Stimulated activated CD4-positive, alpha-beta T cell treated with anti-CD3 and anti-CD28 coated beads, Interleukin-12 subunit alpha, Interleukin-12 subunit beta, amount 100 ng/mL, for 24 hours (primary cell): ENCODE data around the gene STAMBP.
"Not testable (repeated sequence)": the region's sequence is repeated elsewhere in the genome, so short reads cannot be mapped to it uniquely, and the experiment has no call there.

Experiments
- DNase-seq, 2 experiments: peaks; one replicate each; pipeline ENCODE4 v3.0.0-alpha.2; 2020; ENCODE audit warnings: low read depth in 2 of 2

STAMBP gene

GRCh38 chr2:73887596-73888353 lies 59.0 kb downstream of the STAMBP start:
- DNase-seq = not testable (repeated sequence)

- DNase-seq = no peak
These were observed 59.6 kb downstream of the STAMBP start for GRCh38 chr2:73888388-73888787.

DNA sequence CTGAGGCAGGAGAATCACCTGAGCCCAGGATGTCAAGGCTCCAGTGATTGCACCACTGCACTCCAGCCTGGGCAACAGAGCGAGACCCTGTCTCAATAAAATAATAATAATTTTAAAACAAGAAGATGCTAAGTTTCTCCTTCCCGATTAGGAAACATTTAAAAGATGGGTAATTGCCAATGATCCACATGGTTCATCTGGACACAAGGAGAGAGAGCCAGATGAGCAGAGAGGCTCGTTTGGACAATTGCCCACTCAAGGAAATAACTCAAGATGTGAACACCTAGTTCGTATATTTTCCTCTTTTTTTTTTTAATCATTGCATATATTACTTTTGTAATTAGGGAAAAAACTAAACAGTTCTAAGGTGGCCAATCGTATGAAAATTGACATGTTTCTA lies 60.4 kb downstream of the STAMBP start:
- DNase-seq = no peak

GRCh38 chr2:73890301-73891092 lies 61.7 kb downstream of the STAMBP start:
- no peak for DNase-seq

DNA sequence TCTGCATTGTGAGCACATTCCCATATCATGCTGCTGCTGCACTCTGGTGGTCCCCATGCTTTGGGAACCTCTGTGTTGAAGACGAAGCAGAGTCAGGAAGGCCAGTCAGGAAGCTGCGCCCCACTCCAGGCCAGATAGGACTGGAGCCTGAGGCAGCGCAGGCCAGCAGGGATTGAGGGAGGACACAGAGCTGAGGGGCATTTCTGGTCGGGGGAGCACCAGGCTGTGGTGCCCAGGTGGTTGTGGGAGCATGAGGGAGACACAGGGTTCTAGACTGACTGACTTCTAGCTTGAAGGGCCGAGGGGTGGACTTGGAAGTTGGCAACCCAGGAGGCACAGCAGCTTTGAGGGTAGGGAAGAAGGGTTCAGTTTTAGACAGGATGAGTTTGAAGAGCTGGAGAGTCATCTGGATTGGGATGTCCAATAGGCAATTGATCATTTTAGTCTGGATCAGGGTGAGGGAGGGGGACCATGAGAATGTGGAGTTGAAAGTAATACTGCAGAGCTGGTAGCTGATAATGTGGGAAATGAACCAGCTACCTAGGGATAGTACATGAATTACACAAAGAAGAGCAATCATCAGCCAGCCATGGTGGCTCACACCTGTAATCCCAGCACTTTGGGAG lies 62.6 kb downstream of the STAMBP start:
- DNase-seq = no peak

DNA sequence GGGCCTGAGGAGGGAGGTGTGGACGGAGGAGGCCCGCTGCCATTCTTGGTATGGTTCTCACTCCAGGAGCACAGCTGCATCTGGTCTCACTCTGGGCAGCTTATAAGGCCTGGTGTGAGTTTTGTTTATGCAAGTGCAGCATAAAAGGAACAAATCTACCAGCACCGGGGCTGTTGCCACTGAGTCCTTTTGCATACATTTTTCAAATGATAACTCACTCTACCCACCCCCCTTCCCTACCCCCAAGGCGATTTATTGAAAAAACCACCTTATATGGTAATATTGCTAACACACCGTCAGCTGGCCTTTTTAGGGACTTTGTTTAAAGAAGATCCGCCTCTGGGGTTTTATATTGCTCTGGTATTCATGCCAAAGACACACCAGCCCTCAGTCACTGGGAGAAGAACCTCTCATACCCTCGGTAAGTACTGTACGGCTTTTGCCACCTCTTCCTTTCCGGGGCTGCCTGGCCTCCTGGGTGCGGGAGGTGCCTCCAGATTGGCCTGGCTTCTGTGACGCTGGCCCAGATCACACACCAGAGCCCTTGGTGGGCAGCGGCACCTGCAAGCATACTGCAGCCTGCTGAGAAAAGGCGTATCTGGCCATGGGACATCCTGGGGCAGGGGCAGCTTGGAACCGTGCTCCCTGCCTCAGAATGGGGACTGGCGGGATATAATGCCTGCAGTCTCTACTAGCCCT lies 64.0 kb downstream of the STAMBP start, which contains the start of gene ACTG2:
ACTG2 (plus strand) TSS at position 378 of the 699 bp plus-strand sequence. CDS start 8,304 bp downstream, outside the sequence.
- DNase-seq = no peak

- DNase-seq = no peak
These were observed 65.2 kb downstream of the STAMBP start for GRCh38 chr2:73893764-73894474.

GRCh38 chr2:73894475-73894850 lies 65.7 kb downstream of the STAMBP start:
- no peak for DNase-seq

DNA sequence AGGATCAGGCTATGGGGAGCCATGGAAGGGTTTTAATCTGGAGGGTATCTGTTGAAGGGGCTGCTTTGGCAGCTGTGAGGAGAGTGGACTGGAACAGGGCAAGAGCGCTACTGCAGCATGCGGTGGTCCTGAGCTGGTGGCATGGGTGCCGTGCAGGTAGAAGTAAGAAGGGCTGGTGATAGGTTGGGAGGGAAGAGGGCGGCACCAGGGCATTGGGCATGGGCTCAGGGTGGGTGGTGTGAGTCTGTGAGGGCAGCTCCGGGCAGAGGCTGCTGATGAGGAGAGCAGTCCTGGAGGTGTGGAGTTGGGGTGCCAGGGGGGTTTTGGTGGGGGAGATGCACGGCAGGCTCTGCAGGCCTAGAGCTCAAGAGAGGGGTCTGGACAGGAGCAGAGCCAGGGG lies 66.1 kb downstream of the STAMBP start:
- DNase-seq = no peak

DNA sequence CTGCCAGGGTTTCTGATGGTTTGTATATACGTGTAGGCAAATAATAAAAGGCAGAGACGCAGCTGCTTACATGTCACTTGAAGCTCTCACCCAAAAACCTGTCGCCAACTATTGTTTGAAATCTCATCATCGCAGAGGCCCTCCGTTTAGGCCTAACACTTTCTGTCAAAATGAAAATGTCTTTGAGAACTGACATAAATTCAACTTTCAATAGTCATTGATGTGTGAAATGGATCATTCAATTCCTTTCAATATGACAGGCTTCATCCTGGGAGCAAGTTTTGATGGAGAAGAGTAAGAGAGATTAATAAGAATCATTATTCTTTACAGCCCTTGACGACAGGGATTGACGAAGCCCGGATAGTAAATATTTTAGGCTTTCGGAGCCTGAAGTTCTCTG lies 66.7 kb downstream of the STAMBP start:
- DNase-seq = no peak

GRCh38 chr2:73896362-73897239 lies 67.8 kb downstream of the STAMBP start:
- no peak for DNase-seq

- DNase-seq = no peak
These were observed 68.5 kb downstream of the STAMBP start for GRCh38 chr2:73897240-73897583.

- DNase-seq = no peak
These were observed 69.2 kb downstream of the STAMBP start for GRCh38 chr2:73897934-73898333.

GRCh38 chr2:73899801-73900336 lies 71.1 kb downstream of the STAMBP start:
- no peak for DNase-seq

- DNase-seq = no peak
These were observed 72.4 kb downstream of the STAMBP start for GRCh38 chr2:73901143-73901542.

DNA sequence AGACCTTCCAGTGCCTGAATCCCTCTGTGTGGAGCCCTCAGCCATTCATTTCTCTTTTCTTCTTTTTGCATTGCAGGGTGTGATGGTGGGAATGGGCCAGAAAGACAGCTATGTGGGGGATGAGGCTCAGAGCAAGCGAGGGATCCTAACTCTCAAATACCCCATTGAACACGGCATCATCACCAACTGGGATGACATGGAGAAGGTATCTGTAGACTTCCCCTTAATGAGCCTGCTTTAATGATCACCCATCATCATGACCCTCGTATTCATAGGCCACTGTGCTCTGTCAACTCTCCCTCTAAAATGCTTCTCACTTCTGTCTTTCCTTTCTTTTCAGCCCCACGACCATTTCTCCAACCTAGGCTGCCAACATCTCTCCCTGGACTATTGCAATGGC lies 73.5 kb downstream of the STAMBP start:
- DNase-seq = no peak

DNA sequence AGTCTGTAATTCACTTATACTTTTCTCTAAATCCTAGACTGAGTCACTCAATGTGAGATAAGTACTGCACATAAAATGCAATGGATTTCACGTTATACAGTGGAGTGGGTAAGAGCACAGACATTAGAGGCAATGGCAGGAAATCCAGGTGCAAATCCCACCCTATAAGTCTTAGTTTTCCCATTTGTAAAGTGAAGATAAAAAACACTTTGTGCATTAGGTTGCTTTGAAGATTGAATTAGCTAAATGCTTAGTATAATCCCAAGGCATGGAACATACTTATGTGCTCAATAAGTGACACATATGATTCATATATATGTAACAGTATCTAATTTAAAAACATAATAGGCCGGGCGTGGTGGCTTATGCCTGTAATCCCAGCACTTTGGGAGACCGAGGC lies 74.6 kb downstream of the STAMBP start:
- no peak for DNase-seq

GRCh38 chr2:73903949-73904613 lies 75.3 kb downstream of the STAMBP start:
- DNase-seq = not testable (repeated sequence)

DNA sequence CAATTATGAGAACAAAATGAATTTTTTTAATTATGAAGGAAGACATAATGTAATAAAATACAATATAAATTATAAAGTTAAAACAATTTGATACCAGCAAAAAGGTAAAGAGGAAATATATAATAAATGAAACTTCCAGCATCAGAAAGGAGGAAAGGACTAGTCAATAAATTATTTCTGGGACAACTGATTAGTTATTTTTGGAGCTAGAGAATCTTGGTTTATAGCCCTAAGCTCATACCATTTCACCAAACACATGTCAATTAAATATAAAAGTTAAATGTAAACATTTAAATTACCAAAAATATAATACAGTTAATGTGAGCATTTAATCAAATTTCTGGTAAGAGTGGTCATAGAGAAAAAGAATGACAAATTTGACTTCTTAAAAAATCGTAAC lies 76.2 kb downstream of the STAMBP start:
- no peak for DNase-seq
